Smooth muscle cell (in vitro differentiated cells): Measurements from ENCODE around the gene ACTR2. TPM values are rescaled to one million over a fixed set of nuclear protein-coding genes. Genes with fewer than 3 reads are reported as not detected.

Experiments
- DNase-seq: peaks from one replicate; lab custom pipeline; 2025; ENCODE audit not compliant: unreplicated experiment; lab: John Stamatoyannopoulos, UW
- H2AFZ ChIP-seq: fragments of 200-600 bp; sonication (generic); 2 replicates; pipeline ENCODE4 v1.6.0; 2016; ENCODE audit warnings: antibody characterized with exemption, low read depth, mild to moderate bottlenecking
- H3F3A ChIP-seq: fragments of 200-600 bp; sonication (generic); 2 replicates; pipeline ENCODE4 v1.6.0; 2017; ENCODE audit warnings: antibody characterized with exemption, low read depth
- H3K27ac ChIP-seq: fragments of 200-600 bp; sonication (generic); 2 replicates; pipeline ENCODE4 v1.5.1; 2016; ENCODE audit warnings: low read depth, mild to moderate bottlenecking
- H3K27me3 ChIP-seq: fragments of 200-600 bp; sonication (generic); 2 replicates; pipeline ENCODE4 v1.6.1; 2016; ENCODE audit warnings: low read depth, mild to moderate bottlenecking
- H3K36me3 ChIP-seq: fragments of 200-600 bp; sonication (generic); 2 replicates; pipeline ENCODE4 v1.5.1; 2016; ENCODE audit warnings: low read depth
- H3K4me1 ChIP-seq: fragments of 200-600 bp; sonication (generic); 2 replicates; pipeline ENCODE4 v1.5.1; 2016; ENCODE audit warnings: low read depth
- H3K4me2 ChIP-seq: fragments of 200-600 bp; sonication (generic); 2 replicates; pipeline ENCODE4 v1.6.0; 2016; ENCODE audit warnings: mild to moderate bottlenecking
- H3K4me3 ChIP-seq: fragments of 200-600 bp; sonication (generic); 2 replicates; pipeline ENCODE4 v1.5.1; 2016; ENCODE audit warnings: mild to moderate bottlenecking
- H3K79me2 ChIP-seq: fragments of 200-600 bp; sonication (generic); 2 replicates; pipeline ENCODE4 v1.6.0; 2016; ENCODE audit warnings: low read depth, mild to moderate bottlenecking
- H3K9ac ChIP-seq: fragments of 200-600 bp; sonication (generic); 2 replicates; pipeline ENCODE4 v1.6.0; 2016; ENCODE audit warnings: low read depth
- H3K9me3 ChIP-seq: fragments of 200-600 bp; sonication (generic); replicated peaks from 2 replicates; pipeline ENCODE4 v1.5.1; 2016; ENCODE audit warnings: low read depth
- H4K20me1 ChIP-seq: fragments of 200-600 bp; sonication (generic); 2 replicates; pipeline ENCODE4 v1.6.0; 2016; ENCODE audit warnings: low read depth
- CTCF ChIP-seq: fragments of 200-600 bp; sonication (generic); IDR thresholded peaks from 2 replicates; pipeline ENCODE4 v1.5.1; 2017; ENCODE audit warnings: borderline replicate concordance, mild to moderate bottlenecking, antibody characterized with exemption; ENCODE audit not compliant: insufficient read depth, poor library complexity, severe bottlenecking
- WGBS: methylation state at CpG from one replicate; pipeline ENCODE4 v1.1.7; 2016; ENCODE audit warnings: low lambda C conversion rate; 5-methylcytosine and 5-hydroxymethylcytosine counted together
- polyA plus RNA-seq: library from polyadenylated mRNA; unstranded; fragments of >200 nt; fragmentation: Nextera tagmentation; extraction: Ambion mirVana; gene quantifications from 2 replicates; pipeline ENCODE4 v1.2.1, GENCODE V29; 2016
- total RNA-seq: library from RNA; depleted of rRNA; stranded (reverse); fragments of >200 nt; gene quantifications from 2 replicates; pipeline ENCODE4 v1.2.3, GENCODE V29; 2014

The ACTR2 gene
- total and polyA plus RNA-seq, 2 experiments from 2014 or later: 108 to 174 TPM

GRCh38 chr2:65279756-65280155, 52.1 kb downstream of the ACTR2 start:
- Histone ChIP-seq H3K27ac (peak overlapping the region; percentile 73), H3K4me2 (peak overlapping the region; percentile 65), H2AFZ (no peak overlapping the region), H3K79me2 (no peaks in the 10 kb centered on the region), H3K4me3 (no peak overlapping the region), H4K20me1 (no peaks in the 10 kb centered on the region), H3K36me3 (no peaks in the 10 kb centered on the region), H3K27me3 (no peaks in the 10 kb centered on the region), H3K9me3 (no peaks in the 10 kb centered on the region), H3K4me1 (peaks cover 50% of the 10 kb centered on the region), H3F3A (peaks cover 27% of the 10 kb centered on the region), H3K9ac (no peak overlapping the region)
- TF ChIP-seq CTCF: no peak
- no peak for DNase-seq
- 79% methylated on average over 6 of the region's 6 CpGs for WGBS

- H3K4me3 ChIP-seq: no peak overlapping the region
- H4K20me1 ChIP-seq: no peaks in the 10 kb centered on the region
- no peaks in the 10 kb centered on the region for H3K27me3 ChIP-seq
- peaks cover 34% of the 10 kb centered on the region for H3K4me1 ChIP-seq
- H2AFZ ChIP-seq: no peak overlapping the region
- H3K4me2 ChIP-seq: peak overlapping the region; percentile 55
- no peaks in the 10 kb centered on the region for H3K9me3 ChIP-seq
- DNase-seq: no peak
- H3K79me2 ChIP-seq: no peaks in the 10 kb centered on the region
- H3K27ac ChIP-seq: peak overlapping the region; percentile 37
- peaks cover 20% of the 10 kb centered on the region for H3F3A ChIP-seq
- H3K36me3 ChIP-seq: no peaks in the 10 kb centered on the region
- TF ChIP-seq CTCF: no peak
- 23% methylated on average over 4 of the region's 4 CpGs for WGBS
- H3K9ac ChIP-seq: no peak overlapping the region
Measured at GRCh38 chr2:65281627-65282351, 54.2 kb downstream of the ACTR2 start.

GRCh38 chr2:65282477-65283053, 54.9 kb downstream of the ACTR2 start:
- H3K79me2 ChIP-seq: no peaks in the 10 kb centered on the region
- H3K27me3 ChIP-seq: no peaks in the 10 kb centered on the region
- H3K4me1 ChIP-seq: peaks cover 26% of the 10 kb centered on the region
- peak overlapping the region; percentile 30 for H3K27ac ChIP-seq
- no peaks in the 10 kb centered on the region for H3K9me3 ChIP-seq
- TF ChIP-seq CTCF: no peak
- no peak overlapping the region for H3K9ac ChIP-seq
- H3K4me2 ChIP-seq: peak overlapping the region; percentile 55
- 59% methylated on average over 3 of the region's 3 CpGs for WGBS
- H3F3A ChIP-seq: peaks cover 16% of the 10 kb centered on the region
- no peak overlapping the region for H2AFZ ChIP-seq
- H3K4me3 ChIP-seq: no peak overlapping the region
- H4K20me1 ChIP-seq: no peaks in the 10 kb centered on the region
- no peak for DNase-seq
- H3K36me3 ChIP-seq: no peaks in the 10 kb centered on the region
